NB4 (cell line): ENCODE data around the gene FMNL2.

ENCODE experiments used
- MYC ChIP-seq: IDR thresholded peaks from 2 replicates; pipeline ENCODE4 v1.6.1; 2011; ENCODE audit warnings: low read depth, low read length
- POLR2A ChIP-seq: IDR thresholded peaks from 2 replicates; pipeline ENCODE4 v1.6.1; 2011; ENCODE audit warnings: mild to moderate bottlenecking; ENCODE audit not compliant: insufficient read length; ENCODE audit errors: extremely low read depth
- TF ChIP-seq, protein P1 (sequence below): IDR thresholded peaks from one replicate; pipeline ENCODE4 v1.5.1; 2012; ENCODE audit warnings: low read depth, low read length
- TF ChIP-seq, protein P2 (sequence below): IDR thresholded peaks from 2 replicates; pipeline ENCODE4 v1.6.1; 2011; ENCODE audit warnings: low read depth, low read length

DNA sequence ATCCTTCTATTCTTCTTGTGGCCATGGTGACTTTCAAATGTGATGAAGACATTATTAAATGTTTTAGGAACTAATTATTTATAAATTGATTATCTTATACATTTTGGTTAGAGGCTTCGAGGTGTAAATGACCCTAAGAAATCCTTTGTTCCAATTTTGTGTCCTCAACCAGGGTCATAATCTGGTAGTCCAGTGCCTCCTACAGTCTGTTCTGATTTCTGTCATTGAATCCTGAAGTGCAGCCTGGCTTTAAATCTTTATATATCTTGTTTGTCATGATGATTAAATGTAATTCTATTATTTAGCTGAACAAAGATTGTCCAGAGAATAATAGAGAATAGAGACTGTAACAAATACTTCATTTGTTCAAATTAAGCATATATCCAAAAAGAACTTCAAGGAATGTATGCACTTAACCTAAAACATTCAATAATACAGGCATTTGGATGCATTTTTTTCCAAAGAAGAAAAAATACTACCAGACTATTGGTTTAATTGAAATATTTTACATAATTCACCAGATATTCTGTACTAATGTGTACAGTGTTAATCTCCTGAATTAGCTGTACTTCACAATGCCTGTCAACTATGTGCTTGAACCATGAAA is 292.5 kb downstream of the FMNL2 start:
- TF ChIP-seq, protein P1, sequence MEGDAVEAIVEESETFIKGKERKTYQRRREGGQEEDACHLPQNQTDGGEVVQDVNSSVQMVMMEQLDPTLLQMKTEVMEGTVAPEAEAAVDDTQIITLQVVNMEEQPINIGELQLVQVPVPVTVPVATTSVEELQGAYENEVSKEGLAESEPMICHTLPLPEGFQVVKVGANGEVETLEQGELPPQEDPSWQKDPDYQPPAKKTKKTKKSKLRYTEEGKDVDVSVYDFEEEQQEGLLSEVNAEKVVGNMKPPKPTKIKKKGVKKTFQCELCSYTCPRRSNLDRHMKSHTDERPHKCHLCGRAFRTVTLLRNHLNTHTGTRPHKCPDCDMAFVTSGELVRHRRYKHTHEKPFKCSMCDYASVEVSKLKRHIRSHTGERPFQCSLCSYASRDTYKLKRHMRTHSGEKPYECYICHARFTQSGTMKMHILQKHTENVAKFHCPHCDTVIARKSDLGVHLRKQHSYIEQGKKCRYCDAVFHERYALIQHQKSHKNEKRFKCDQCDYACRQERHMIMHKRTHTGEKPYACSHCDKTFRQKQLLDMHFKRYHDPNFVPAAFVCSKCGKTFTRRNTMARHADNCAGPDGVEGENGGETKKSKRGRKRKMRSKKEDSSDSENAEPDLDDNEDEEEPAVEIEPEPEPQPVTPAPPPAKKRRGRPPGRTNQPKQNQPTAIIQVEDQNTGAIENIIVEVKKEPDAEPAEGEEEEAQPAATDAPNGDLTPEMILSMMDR, result peak; percentile 34
- TF ChIP-seq, protein P2, sequence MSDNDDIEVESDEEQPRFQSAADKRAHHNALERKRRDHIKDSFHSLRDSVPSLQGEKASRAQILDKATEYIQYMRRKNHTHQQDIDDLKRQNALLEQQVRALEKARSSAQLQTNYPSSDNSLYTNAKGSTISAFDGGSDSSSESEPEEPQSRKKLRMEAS, result no peak
- TF ChIP-seq POLR2A (no peak), MYC (no peak)
